Measurements from ENCODE around the gene PRKCZ.

PRKCZ gene

DNA sequence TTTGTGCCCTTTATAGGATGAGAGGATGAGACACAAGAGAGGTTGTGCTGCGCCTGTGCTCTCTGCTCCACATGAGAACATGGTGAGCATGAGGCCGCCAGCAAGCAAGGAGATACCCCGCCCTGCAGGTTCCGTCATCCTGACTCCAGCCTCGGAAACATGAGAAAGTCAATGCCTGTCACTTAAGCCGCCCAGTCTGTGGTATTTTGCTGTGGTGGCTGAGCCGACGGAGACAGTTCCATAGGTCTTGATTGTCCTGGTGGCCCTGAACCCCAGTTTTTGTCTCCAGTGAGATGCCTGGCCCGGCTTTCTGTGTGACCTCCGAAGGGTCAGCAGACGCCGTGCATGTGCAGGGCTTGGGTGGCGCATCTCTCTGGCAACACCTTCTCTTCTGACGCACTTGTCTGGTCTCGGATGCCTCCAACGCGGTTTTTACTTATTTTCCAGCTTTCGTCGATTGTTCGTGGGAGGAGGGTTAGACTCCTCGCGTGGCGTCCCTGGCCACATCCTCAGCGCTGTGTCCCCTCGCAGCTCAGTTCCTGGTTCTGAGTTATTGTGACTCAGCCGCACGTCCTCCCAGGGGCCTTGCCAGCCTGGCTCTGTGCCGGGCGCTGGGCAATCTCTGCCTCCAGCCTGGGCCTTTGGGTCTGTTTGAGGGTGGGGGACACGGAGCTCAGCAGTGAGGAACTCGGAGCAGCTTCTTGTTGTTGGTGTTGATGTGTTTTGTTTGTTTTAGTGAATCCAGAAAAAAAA is 74.4 kb downstream of the PRKCZ start:
- no peak overlapping the region for H3K4me3 ChIP-seq (replicated peaks; ENCODE audit: low read depth, low read length)
- no peak for DNase-seq (ENCODE audit: extremely low read depth, low read depth)
- TF ChIP-seq, protein P1, sequence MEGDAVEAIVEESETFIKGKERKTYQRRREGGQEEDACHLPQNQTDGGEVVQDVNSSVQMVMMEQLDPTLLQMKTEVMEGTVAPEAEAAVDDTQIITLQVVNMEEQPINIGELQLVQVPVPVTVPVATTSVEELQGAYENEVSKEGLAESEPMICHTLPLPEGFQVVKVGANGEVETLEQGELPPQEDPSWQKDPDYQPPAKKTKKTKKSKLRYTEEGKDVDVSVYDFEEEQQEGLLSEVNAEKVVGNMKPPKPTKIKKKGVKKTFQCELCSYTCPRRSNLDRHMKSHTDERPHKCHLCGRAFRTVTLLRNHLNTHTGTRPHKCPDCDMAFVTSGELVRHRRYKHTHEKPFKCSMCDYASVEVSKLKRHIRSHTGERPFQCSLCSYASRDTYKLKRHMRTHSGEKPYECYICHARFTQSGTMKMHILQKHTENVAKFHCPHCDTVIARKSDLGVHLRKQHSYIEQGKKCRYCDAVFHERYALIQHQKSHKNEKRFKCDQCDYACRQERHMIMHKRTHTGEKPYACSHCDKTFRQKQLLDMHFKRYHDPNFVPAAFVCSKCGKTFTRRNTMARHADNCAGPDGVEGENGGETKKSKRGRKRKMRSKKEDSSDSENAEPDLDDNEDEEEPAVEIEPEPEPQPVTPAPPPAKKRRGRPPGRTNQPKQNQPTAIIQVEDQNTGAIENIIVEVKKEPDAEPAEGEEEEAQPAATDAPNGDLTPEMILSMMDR (IDR thresholded peaks at IDR 0.05; ENCODE audit: low read depth, low read length, missing control alignments), result no peak

DNA sequence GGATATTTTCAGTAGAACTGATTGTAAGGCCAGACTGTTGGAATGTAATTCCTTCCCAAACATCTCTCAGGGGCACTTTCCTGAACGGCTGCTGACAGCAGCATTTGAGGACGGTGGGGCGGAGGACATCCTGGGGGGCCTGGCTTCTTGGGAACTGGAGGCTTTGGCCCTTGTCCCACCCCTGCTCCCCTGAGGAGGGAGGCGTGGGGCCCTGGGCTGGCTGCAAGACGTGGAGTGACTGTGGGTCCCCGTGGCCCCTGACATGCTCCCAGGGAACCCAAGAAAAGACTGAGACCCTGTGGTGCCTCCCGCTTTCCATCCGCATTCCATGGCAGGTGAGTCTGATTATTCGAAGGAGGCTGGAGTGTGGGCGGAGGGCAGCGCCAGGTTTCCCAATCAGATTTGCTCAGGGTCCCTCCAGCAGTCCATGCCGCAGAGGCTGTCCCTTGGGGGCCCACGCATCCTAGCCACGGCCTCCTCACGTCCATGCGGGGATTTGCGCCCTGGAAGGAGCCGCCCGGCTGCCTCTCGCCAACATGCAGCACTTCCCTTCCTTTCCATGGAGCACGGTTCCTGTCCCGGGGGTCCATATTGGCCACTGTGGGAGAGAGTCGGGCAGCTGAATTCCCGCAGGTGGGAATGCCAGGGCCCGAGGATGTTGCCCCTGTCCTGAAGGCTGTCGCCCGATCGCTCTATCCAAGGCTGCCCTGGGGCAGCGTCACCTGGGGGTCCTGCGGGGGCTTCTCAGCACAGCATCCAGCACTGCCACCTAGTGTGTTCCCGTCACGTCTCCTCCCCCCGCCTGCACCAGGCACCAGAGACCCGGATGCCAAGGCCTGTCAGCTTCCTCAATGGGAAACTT is 75.4 kb downstream of the PRKCZ start:
- no peak for DNase-seq (ENCODE audit: extremely low read depth, low read depth)
- TF ChIP-seq, protein P1 (IDR thresholded peaks at IDR 0.05; ENCODE audit: low read depth, low read length, missing control alignments), result no peak
- H3K4me3 ChIP-seq (replicated peaks; ENCODE audit: low read depth, low read length), result no peak overlapping the region

DNA sequence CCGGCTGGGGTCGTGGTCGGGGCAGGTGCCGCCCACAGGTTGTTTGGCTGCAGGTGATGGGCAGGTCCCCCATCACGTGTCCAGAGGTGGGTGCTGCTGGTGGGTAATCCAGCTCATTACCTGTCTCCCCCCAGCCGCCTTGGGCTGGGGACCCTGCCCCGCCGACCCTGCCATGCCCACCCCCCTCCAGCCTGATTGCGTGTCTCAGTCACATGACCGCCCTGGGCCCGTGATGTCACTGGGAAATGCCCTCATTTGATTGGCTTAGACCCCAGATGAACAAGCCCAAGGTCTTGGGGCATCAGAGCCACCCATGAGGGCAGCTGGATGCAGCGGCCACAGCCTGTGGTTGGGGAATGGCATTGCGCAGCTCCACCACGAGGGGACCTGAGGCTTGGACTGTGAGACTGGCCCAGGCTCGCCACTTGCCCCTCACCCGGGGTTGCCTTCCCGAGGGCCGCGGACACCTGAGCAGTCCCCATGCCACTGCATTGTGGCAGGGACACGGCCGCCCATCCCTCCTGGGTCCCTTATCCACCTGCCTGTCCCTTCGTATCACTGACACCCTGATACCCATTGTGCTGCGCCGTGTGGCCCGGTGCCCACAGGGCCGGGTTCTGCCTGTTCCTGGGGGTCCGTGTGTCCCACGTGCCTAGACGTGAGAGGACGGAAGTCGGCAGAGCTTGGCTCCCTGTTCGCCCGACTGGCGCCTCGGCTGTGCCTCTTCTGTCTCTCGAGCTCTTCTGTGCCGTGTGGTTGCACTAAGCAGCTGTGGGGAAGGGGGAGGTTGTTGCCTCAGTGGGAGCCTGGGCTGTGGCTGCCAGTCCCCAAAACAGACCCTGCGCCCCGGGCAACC is 76.3 kb downstream of the PRKCZ start:
- TF ChIP-seq, protein P1 (IDR thresholded peaks at IDR 0.05; ENCODE audit: low read depth, low read length, missing control alignments), result no peak
- H3K4me3 ChIP-seq (replicated peaks; ENCODE audit: low read depth, low read length), result no peak overlapping the region
- DNase-seq (ENCODE audit: extremely low read depth, low read depth), result no peak

DNA sequence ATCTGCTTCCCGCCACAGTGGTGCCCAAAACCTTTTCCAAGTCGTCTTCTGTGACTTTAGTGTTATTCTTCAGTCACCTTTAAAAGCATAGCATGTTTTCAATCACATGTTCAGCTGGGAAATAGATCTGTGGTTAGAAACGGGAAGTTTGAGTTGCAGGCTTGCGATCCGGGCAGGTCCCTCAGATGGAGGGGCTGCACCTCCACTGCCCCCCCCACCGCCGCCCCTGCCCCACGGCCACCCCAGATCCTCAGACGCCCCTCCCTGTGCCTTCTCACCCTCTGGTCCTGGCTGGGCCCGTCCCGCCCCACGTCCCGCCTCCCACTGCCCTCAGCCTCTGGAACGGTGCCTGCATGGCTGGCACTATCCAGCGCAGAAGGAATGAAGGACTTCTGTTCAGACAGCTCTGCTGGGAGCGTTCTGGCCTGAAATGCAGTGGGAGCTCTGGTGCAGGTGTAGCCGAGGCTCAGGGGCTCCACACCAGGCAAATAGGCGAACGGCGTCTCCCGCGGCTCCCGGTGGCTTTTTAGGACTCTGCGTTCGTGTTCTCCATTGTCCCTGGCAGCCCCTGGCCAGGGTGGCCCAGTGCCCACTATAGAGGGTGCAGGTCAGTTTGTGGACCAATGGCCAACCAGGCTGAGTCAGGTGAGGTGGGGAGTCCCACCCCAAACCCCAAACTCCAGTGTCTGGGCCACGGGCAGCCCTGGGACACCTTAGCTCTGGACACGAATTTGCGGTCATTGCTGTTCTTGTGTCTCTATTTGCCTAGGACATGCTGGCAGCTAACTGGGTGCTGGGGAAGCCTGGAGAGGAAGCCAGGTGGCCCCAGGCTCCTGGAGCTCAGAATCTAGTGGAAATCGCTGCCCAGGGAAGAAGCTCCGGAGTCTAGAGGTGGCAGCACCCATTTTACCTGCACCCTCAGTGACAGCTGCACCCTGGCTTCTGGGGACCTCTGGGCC is 77.3 kb downstream of the PRKCZ start:
- TF ChIP-seq, protein P1 (IDR thresholded peaks at IDR 0.05; ENCODE audit: low read depth, low read length, missing control alignments), result no peak
- no peak overlapping the region for H3K4me3 ChIP-seq (replicated peaks; ENCODE audit: low read depth, low read length)
- DNase-seq (ENCODE audit: extremely low read depth, low read depth), result no peak

DNA sequence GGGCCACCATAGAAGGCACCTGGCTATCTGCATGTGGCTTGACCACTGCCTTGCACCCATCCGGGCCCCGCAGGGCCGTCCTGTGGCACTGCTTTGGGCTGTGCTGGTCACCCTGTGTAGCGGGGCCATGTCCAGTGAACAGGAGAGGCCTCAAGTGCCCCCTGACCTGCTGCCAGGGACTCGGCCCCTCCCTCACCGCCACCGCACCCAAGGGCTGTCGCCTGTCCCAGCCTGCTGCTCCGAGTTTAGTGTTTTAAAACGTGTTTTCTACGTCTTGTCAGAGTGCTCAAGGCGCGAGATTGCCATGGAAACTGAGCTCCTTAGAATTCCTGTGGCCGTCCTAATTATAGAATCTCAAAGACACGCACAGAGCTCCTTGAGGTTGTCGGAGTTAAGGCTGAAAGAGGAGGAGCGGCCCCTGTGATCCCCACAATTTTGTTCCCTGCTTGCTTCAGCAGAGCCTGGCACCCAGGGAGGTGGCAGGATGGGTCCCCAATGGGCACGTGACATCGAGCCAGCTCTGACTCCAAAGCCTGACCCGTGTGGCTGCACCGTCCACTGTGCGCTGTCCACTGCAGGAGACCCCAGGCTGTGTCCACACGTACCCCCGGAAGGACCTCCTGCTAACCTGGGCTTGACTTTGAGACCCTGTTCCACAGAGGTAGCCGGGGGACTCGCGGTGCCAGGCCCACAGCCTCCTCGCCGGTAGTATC is 78.1 kb downstream of the PRKCZ start:
- DNase-seq (ENCODE audit: extremely low read depth, low read depth), result no peak
- no peak overlapping the region for H3K4me3 ChIP-seq (replicated peaks; ENCODE audit: low read depth, low read length)
- TF ChIP-seq, protein P1 (IDR thresholded peaks at IDR 0.05; ENCODE audit: low read depth, low read length, missing control alignments), result no peak
